Left hindlimb (tissue), 1 donor: Measurements from ENCODE around the gene ADRA2A.

Source experiments
- DNase-seq: peaks from one replicate; pipeline ENCODE4 v3.0.0-alpha.2; 2018

Gene ADRA2A

GRCh38 chr10:111084366-111085255 lies 7.8 kb downstream of the ADRA2A start:
- DNase-seq: no peak

DNA sequence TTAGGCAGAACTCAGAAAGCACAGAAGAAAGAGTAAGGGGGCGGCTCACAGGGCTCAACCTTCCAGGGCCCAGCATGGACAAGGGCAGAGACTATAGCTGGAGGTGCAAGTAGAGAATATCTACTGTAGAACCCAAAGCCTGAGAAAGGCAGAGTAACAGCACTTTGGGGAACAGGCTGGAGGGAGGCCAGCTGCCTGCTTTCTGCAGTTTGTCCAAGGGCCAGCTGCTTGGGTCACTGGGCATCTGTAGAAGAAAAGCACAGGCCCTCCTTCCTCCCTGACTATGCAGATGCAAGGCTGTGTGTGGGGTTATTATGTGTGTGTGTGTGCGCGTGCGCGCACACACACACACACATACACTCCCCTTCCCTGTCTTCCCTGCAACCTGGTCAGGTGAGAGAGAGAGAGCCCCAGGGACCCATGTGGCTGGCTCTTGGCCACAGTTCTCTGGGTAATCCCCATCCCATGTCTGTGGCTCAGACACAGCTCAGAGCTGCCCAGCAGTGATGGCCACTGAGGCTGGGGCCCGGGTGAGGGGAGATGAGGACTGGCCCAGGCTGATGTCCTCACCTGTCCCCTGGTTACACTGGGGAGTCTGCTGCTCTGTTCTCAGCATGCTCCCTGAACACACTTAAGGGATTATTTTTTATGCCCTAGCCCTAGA lies 9.0 kb downstream of the ADRA2A start:
- DNase-seq: no peak

GRCh38 chr10:111086574-111086973 lies 9.7 kb downstream of the ADRA2A start:
- DNase-seq: no peak

DNA sequence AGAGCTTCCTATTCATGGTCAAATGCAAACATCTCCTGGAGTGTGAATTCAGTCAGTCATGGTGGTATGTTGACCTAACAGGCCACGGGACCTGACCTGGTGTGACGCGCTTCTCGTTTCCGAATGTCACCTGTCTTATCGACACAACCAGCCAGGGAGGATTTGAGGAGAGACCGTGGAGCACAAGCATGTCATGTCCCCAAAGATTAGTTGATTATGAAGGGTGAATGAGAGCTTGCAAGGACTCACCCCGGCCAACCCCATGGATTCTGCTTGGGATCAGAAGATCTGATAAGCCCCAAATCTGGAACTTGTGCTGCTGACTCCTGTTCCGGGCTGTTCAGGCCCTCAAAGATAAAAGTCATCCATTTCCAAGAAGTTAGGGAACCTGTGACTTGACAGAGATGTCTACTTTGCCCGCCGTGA lies 10.5 kb downstream of the ADRA2A start:
- no peak for DNase-seq

- DNase-seq: no peak
Observed at GRCh38 chr10:111087968-111088505, 11.2 kb downstream of the ADRA2A start.

- no peak for DNase-seq
Observed at GRCh38 chr10:111089293-111089692, 12.5 kb downstream of the ADRA2A start.

DNA sequence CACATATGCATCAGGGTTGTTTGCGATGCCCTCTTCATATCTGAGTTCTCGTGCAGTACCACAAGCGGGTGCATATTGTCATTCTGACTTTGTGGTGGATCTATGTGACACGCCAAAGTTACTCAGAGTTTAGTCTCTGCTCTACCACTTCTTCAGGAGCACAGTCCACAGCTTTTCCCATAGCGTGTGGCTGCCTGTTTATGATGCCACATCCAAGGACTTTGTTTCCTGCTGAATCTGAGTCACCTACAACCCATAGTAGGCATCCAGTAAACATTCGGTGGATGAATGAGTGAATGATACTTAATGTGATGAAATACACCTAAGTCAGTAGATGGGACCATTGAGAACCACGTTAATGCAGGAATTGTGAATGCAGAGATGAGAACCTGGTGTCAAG lies 15.0 kb downstream of the ADRA2A start:
- DNase-seq: no peak

DNA sequence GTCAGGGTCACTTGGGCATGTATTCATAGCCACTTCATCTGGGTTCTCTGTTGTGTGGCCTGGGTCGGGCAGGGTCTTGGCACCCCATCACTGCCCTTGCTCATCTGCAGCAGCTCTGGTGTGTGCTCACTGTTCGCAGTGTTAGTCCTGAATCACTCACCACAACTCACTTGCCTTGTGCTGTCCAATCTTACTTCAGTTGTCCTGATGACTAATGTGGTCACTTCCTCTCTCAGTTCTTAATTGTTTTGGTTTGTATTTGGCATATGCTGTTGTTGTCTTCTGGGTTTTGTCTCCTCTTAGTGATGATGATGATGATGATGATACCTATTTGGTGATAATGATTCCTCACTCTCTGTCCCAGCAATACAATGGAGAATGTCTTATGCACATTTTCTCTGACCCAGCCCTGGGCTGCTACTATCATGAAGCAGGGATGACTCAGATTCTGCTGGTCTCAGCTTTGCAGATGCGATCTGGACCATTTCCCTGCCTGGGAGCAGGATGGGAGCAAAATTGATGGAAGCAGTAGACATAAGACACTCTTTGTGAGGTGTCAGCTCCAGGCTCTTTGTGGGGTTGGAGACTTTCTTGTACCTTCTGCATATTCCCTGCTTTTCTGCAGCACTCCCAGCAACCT lies 17.0 kb downstream of the ADRA2A start:
- DNase-seq: no peak

DNA sequence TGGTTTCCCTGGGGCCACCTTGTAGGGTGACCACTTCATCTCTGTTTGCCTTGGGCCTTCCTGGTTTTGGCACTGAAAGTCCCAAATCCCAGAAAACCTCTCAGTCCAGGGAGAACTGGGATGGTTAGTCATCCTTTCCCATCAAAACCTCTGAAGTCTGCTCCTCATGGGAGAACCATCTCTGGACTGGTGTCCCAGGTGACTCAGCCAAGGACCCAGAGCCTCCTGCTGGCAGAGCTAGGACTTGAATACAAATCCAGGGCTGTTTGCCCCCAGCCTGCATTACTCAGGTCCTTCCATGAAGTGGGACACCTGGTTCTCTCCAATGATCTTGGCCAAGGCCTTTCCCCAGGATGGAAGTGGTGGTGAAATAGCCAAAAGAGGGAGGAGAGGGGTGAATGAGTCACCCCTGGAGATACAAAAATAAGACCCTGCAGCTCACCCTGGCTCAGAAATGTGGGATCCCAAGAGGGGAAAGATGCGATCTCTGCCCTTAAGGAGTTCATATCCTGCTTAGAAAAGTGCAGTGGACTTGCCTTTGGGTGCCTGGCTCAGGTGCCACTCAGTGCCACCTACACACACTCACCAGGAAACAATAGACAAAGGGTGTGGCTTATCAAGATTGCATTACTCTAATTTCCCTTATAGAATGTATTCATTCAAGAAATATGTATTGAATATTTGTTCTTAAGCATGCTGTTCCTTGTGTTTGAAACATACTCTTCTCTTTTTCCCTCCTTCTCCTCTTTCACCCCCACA lies 22.0 kb downstream of the ADRA2A start:
- DNase-seq: no peak

GRCh38 chr10:111100198-111100597 lies 23.4 kb downstream of the ADRA2A start:
- DNase-seq: no peak

DNA sequence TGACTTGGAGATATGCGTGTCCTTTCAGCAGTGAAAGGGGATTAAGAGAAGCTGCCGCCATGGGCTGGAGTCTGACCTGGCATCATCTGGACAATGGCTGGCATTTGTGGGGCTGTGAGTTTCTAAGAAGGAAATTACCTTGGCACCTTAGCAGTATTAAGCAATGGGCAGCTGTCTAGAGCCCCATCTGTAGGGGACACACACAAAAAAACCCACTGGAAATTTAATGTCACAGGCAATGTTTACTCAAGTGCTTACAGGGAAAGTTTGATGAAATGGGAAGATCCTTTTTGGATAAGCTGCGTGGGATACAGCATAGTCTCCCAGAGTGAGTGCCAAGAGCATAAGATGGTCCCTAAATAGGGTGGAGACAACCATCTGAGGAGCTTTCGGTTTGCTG lies 25.0 kb downstream of the ADRA2A start:
- no peak for DNase-seq

DNA sequence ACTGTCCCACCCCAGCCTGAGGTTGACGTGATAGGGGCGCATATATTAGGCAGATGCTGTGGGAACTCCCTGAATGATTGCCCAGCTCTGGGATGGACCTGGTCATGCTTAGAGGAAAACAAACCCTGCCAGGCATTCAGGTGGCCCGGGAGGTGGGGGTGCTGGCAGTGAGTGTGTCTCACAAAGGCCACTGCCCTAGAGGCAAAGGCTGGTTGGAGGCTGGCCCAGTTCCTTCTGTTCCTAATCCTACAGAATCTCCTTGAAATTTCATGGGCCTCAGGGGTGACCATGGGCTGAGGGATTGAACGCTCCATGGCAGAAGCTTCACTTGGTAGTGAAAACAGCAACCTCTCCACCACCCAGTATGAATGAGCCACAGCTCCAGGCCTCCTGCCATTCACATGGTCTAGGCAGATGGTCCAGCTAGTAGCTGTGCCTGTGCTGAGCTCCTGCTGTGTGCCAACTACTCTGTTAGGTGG lies 25.6 kb downstream of the ADRA2A start:
- no peak for DNase-seq

- no peak for DNase-seq
Observed at GRCh38 chr10:111103196-111103840, 26.5 kb downstream of the ADRA2A start.

DNA sequence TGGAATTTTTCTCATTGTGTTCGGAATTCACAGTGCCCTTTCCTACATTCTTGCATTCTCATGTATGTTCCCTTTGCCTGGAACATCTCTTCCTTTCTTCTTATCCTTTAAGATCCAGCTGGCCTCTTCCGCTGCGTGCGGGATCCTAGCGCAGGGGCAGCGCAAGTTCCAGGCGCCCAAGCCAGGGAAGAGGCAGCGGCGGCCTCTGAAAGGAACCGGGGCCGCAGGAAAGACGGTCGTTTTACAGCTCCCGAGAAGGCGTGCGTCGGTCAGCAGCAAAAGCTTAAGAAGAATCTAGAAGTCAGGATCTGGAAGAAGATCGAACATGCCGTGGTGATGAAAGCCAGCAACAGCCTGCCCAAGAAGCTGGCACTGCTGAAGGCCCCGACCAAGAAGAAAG lies 28.0 kb downstream of the ADRA2A start:
- DNase-seq: no peak

DNA sequence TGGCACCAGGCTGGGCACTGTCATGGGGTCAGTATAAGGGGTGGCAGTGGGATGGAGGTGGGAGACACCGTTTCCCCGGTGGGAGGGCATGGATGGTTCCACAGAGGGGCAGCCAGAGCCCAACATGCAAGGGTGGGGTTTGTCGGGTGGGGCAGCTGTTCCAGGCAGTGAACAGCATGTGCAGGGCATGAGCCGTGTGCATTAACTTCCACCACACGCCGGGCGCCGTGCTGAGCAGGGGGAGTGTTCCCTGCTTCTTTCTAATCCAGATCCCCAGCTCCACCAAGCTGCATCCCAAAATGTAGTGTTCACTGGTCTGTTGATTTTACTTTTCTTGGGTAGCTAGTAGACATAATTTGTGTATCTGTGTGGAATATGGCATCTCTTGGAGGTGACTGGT lies 29.3 kb downstream of the ADRA2A start:
- DNase-seq: no peak

- DNase-seq: no peak
Observed at GRCh38 chr10:111107023-111107422, 30.2 kb downstream of the ADRA2A start.

GRCh38 chr10:111107846-111108245 lies 31.0 kb downstream of the ADRA2A start:
- no peak for DNase-seq

GRCh38 chr10:111108441-111108840 lies 31.6 kb downstream of the ADRA2A start:
- no peak for DNase-seq

DNA sequence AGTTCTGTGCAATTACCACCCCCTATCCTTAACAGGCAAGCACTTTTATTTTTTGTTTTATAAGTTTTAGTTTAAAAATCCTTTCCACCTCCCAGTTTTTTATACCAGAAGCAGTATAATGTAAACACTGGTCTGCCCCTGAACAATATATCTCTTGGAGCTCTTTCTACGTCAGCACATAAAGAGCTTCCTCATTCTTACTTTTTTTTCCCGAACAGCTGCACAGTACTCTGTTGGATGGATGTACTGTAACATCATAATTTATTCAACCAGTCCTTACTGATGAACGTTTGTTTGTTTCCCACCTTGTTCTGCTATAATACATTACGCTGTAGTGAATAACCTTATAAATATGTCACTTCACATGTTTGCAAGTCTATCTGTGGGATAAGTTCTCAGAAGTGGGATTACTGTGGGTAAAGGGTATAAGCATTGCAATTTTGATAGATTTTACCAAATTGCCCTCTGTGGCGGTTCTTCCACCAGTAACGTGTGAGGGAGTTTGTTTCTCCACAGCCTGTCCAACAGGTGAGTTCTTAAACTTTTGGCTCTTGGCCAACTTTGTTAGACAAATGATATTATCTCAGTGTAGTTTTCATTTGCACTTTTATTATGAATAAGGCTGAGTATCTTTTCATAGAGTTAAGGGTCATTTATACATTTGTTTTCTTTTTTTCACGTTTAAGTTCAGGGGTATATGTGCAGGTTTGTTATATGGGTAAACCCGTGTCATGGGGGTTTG lies 32.8 kb downstream of the ADRA2A start:
- DNase-seq: no peak

GRCh38 chr10:111110771-111111170 lies 33.9 kb downstream of the ADRA2A start:
- DNase-seq: no peak

GRCh38 chr10:111112333-111112732 lies 35.5 kb downstream of the ADRA2A start:
- DNase-seq: no peak
